Neural cell (in vitro differentiated cells): Measurements from ENCODE around the gene NCAM1. TPM values are rescaled to one million over a fixed set of nuclear protein-coding genes. Genes with fewer than 3 reads are reported as not detected.

ENCODE experiments used
- H2AFZ ChIP-seq: fragments of 200-600, 300-800 bp; sonication (generic), shearing (Covaris generic); 2 replicates; pipeline ENCODE4 v1.6.0; 2014; ENCODE audit warnings: low read depth, mild to moderate bottlenecking, antibody characterized with exemption, low read length, moderate library complexity
- H3F3A ChIP-seq: fragments of 200-600 bp; shearing (Covaris generic); 2 replicates; pipeline ENCODE4 v1.6.1; 2016; ENCODE audit warnings: mild to moderate bottlenecking, moderate library complexity, mixed read lengths, antibody characterized with exemption, low read length; ENCODE audit not compliant: insufficient read depth, poor library complexity, severe bottlenecking
- H3K27ac ChIP-seq: fragments of 200-600, 300-800 bp; sonication (generic), shearing (Covaris generic); 2 replicates; pipeline ENCODE4 v1.5.1; 2014; ENCODE audit warnings: mild to moderate bottlenecking, low read length, moderate library complexity
- H3K27me3 ChIP-seq: fragments of 300-800, 200-600 bp; sonication (generic), shearing (Covaris generic); 2 replicates; pipeline ENCODE4 v1.6.0; 2014; ENCODE audit warnings: mild to moderate bottlenecking, low read depth, low read length, moderate library complexity; ENCODE audit not compliant: insufficient read depth
- H3K36me3 ChIP-seq: fragments of 300-800, 200-600 bp; sonication (generic), shearing (Covaris generic); 2 replicates; pipeline ENCODE4 v1.5.1; 2014; ENCODE audit warnings: mild to moderate bottlenecking, antibody characterized with exemption, low read length, moderate library complexity; ENCODE audit not compliant: insufficient read depth
- H3K4me2 ChIP-seq: fragments of 300-800, 200-600 bp; sonication (generic), shearing (Covaris generic); 2 replicates; pipeline ENCODE4 v1.6.0; 2014; ENCODE audit warnings: mild to moderate bottlenecking, low read length
- H3K4me3 ChIP-seq: fragments of 300-800, 200-600 bp; sonication (generic), shearing (Covaris generic); 2 replicates; pipeline ENCODE4 v1.5.1; 2014; ENCODE audit warnings: mild to moderate bottlenecking, low read length, moderate library complexity
- H3K79me2 ChIP-seq: fragments of 200-600 bp; shearing (Covaris generic); replicated peaks from 2 replicates; pipeline ENCODE4 v1.6.0; 2014; ENCODE audit warnings: mild to moderate bottlenecking, low read length, moderate library complexity; ENCODE audit not compliant: insufficient read depth
- H3K9ac ChIP-seq: fragments of 300-800, 200-600 bp; sonication (generic), shearing (Covaris generic); 2 replicates; pipeline ENCODE4 v1.6.1; 2016; ENCODE audit warnings: mild to moderate bottlenecking, low read length, mixed read lengths
- H3K9me2 ChIP-seq: fragments of 200-600 bp; shearing (Covaris generic); 2 replicates; pipeline ENCODE4 v1.6.1; 2016; ENCODE audit warnings: mild to moderate bottlenecking, low read length, mixed read lengths; ENCODE audit not compliant: insufficient read depth
- H3K9me3 ChIP-seq: fragments of 200-600, 300-800 bp; sonication (generic), shearing (Covaris generic); 2 replicates; pipeline ENCODE4 v1.6.1; 2016; ENCODE audit warnings: mild to moderate bottlenecking, mixed run types, low read length, moderate library complexity, mixed read lengths
- H4K20me1 ChIP-seq: fragments of 200-600 bp; shearing (Covaris generic); 2 replicates; pipeline ENCODE4 v1.6.1; 2016; ENCODE audit warnings: mild to moderate bottlenecking, mixed run types; ENCODE audit not compliant: insufficient read depth
- EP300 ChIP-seq: fragments of 450-650 bp; conservative IDR thresholded peaks from 2 replicates; pipeline ENCODE4 v1.6.1; 2014; ENCODE audit warnings: antibody characterized with exemption, mild to moderate bottlenecking, moderate library complexity; ENCODE audit not compliant: poor library complexity, severe bottlenecking
- EZH2 ChIP-seq: fragments of 200-600, 300-800 bp; shearing (Covaris generic), sonication (generic); IDR thresholded peaks from 2 replicates; pipeline ENCODE4 v1.6.1; 2014; ENCODE audit warnings: antibody characterized with exemption, low read length, borderline replicate concordance, mild to moderate bottlenecking; ENCODE audit not compliant: insufficient read depth, poor library complexity, severe bottlenecking
- MXI1 ChIP-seq: fragments of 450-650 bp; conservative IDR thresholded peaks from 2 replicates; pipeline ENCODE4 v1.6.1; 2014; ENCODE audit warnings: antibody characterized with exemption, mild to moderate bottlenecking; ENCODE audit not compliant: poor library complexity, severe bottlenecking
- POLR2AphosphoS5 ChIP-seq: IDR thresholded peaks from 2 replicates; pipeline ENCODE4 v1.6.1; 2012
- RAD21 ChIP-seq: fragments of 450-650 bp; conservative IDR thresholded peaks from 2 replicates; pipeline ENCODE4 v1.6.1; 2014; ENCODE audit warnings: antibody characterized with exemption, mild to moderate bottlenecking, moderate library complexity
- SMC3 ChIP-seq: fragments of 450-650 bp; conservative IDR thresholded peaks from 2 replicates; pipeline ENCODE4 v1.6.1; 2014; ENCODE audit warnings: antibody characterized with exemption, mild to moderate bottlenecking, moderate library complexity; ENCODE audit not compliant: poor library complexity
- TAF1 ChIP-seq: IDR thresholded peaks from 2 replicates; pipeline ENCODE4 v1.6.1; 2012; ENCODE audit warnings: low read depth
- polyA plus RNA-seq: library from polyadenylated mRNA; depleted of rRNA; stranded (reverse); fragments of >200 nt; gene quantifications from 2 replicates; pipeline ENCODE4 v1.2.3, GENCODE V29; 2014
- TF ChIP-seq, protein P1 (sequence below): fragments of 450-650 bp; IDR thresholded peaks from 2 replicates; pipeline ENCODE4 v1.5.1; 2014; ENCODE audit warnings: antibody characterized with exemption, mild to moderate bottlenecking, moderate library complexity; ENCODE audit not compliant: poor library complexity, severe bottlenecking
- TF ChIP-seq, protein P2 (sequence below): IDR thresholded peaks from 2 replicates; pipeline ENCODE4 v1.6.1; 2012; ENCODE audit warnings: borderline replicate concordance

The NCAM1 gene
- polyA plus RNA-seq, 1 donor from 2014 or later = 120 TPM

DNA sequence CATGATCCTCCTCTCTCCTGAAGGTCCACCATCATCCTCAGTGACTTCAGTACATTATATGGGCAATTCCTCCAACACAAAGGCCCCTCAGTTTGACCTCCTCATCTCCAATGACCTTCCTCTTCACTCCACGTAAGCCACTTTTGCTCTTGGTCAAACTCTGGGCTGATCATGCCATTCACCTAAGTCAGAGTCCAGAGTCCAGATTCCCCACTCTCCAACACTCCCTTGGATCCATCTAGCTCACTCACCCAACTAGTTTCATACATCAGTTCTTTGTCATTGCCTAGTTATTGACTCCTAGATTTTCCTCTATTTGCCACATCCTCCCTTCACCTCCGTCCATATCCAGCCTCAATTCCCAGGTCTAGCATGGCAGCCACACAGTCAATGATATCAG, 322.7 kb downstream of the NCAM1 start:
- Histone ChIP-seq H3K27me3 (no peaks in the 10 kb centered on the region), H3K9ac (no peak overlapping the region), H3K4me2 (no peak overlapping the region), H3F3A (no peaks in the 10 kb centered on the region), H3K36me3 (peaks cover 4% of the 10 kb centered on the region), H2AFZ (no peak overlapping the region), H3K27ac (no peak overlapping the region), H4K20me1 (no peaks in the 10 kb centered on the region), H3K9me2 (no peaks in the 10 kb centered on the region), H3K4me3 (no peak overlapping the region), H3K9me3 (no peaks in the 10 kb centered on the region), H3K79me2 (no peaks in the 10 kb centered on the region)
- TF ChIP-seq SMC3 (no peak), MXI1 (no peak), EZH2 (no peak), RAD21 (no peak), POLR2AphosphoS5 (no peak), EP300 (no peak), TAF1 (no peak)
- TF ChIP-seq, protein P1, sequence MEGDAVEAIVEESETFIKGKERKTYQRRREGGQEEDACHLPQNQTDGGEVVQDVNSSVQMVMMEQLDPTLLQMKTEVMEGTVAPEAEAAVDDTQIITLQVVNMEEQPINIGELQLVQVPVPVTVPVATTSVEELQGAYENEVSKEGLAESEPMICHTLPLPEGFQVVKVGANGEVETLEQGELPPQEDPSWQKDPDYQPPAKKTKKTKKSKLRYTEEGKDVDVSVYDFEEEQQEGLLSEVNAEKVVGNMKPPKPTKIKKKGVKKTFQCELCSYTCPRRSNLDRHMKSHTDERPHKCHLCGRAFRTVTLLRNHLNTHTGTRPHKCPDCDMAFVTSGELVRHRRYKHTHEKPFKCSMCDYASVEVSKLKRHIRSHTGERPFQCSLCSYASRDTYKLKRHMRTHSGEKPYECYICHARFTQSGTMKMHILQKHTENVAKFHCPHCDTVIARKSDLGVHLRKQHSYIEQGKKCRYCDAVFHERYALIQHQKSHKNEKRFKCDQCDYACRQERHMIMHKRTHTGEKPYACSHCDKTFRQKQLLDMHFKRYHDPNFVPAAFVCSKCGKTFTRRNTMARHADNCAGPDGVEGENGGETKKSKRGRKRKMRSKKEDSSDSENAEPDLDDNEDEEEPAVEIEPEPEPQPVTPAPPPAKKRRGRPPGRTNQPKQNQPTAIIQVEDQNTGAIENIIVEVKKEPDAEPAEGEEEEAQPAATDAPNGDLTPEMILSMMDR = no peak
- TF ChIP-seq, protein P2, sequence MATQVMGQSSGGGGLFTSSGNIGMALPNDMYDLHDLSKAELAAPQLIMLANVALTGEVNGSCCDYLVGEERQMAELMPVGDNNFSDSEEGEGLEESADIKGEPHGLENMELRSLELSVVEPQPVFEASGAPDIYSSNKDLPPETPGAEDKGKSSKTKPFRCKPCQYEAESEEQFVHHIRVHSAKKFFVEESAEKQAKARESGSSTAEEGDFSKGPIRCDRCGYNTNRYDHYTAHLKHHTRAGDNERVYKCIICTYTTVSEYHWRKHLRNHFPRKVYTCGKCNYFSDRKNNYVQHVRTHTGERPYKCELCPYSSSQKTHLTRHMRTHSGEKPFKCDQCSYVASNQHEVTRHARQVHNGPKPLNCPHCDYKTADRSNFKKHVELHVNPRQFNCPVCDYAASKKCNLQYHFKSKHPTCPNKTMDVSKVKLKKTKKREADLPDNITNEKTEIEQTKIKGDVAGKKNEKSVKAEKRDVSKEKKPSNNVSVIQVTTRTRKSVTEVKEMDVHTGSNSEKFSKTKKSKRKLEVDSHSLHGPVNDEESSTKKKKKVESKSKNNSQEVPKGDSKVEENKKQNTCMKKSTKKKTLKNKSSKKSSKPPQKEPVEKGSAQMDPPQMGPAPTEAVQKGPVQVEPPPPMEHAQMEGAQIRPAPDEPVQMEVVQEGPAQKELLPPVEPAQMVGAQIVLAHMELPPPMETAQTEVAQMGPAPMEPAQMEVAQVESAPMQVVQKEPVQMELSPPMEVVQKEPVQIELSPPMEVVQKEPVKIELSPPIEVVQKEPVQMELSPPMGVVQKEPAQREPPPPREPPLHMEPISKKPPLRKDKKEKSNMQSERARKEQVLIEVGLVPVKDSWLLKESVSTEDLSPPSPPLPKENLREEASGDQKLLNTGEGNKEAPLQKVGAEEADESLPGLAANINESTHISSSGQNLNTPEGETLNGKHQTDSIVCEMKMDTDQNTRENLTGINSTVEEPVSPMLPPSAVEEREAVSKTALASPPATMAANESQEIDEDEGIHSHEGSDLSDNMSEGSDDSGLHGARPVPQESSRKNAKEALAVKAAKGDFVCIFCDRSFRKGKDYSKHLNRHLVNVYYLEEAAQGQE = no peak

DNA sequence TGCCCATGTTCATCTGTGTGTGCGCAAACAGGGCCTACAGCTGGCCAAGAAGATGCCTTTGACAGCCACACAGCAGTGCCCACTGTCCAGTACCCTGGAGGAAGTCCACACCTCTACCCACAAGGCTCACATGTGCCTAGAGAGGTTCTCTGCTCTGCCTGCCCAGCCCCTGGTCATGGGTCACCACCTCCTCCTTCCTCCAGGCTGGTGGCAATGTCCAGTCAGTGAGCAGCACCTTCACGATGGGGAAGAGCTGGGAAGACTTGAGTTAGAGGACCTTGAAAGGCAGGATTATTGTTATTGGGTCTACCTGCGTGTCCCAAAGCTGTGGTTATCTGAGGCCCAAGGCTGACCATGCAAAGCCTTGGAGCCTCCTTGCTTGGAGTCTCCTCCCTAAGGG, 324.8 kb downstream of the NCAM1 start:
- Histone ChIP-seq H3F3A (no peaks in the 10 kb centered on the region), H3K9me3 (no peaks in the 10 kb centered on the region), H3K36me3 (no peaks in the 10 kb centered on the region), H3K27ac (no peak overlapping the region), H3K79me2 (no peaks in the 10 kb centered on the region), H3K9ac (no peak overlapping the region), H3K4me3 (no peak overlapping the region), H3K27me3 (no peaks in the 10 kb centered on the region), H2AFZ (no peak overlapping the region), H3K4me2 (no peak overlapping the region), H4K20me1 (no peaks in the 10 kb centered on the region), H3K9me2 (no peaks in the 10 kb centered on the region)
- TF ChIP-seq POLR2AphosphoS5 (no peak), RAD21 (no peak), EZH2 (no peak), SMC3 (no peak), EP300 (no peak), MXI1 (no peak), TAF1 (no peak)
- TF ChIP-seq, protein P1 = no peak
- TF ChIP-seq, protein P2 = no peak
